Peyer's patch (tissue), 4 donors: ENCODE data around the gene HHATL. TPM values are rescaled to one million over a fixed set of nuclear protein-coding genes. Genes with fewer than 3 reads are reported as not detected.

ENCODE experiments used
- DNase-seq, 3 donors: peaks; one replicate each; pipeline ENCODE4 v3.0.0-alpha.2; 2017 to 2019
- H3K27ac ChIP-seq, 4 donors: fragments of 200-600 bp; sonication (generic); one replicate each; pipeline ENCODE4 v1.5.1; 2016 to 2019
- H3K27me3 ChIP-seq, 2 donors: fragments of 200-600 bp; sonication (generic); one replicate each; pipeline ENCODE4 v1.5.1; 2019
- H3K36me3 ChIP-seq, 3 donors: fragments of 200-600 bp; sonication (generic); one replicate each; pipeline ENCODE4 v1.5.1; 2016 to 2019
- H3K4me1 ChIP-seq, 4 donors: fragments of 200-600 bp; sonication (generic); one replicate each; pipeline ENCODE4 v1.5.1; 2016 to 2019
- H3K4me3 ChIP-seq, 4 donors: fragments of 200-600 bp; sonication (generic); 1 replicate in 3 of 4; 2 replicates in 1 of 4; pipeline ENCODE4 v1.5.1; 2016 to 2019; ENCODE audit warnings: mild to moderate bottlenecking in 1 of 4
- H3K9me3 ChIP-seq, 4 donors: fragments of 200-600 bp; sonication (generic); one replicate each; pipeline ENCODE4 v1.5.1; 2016 to 2019; ENCODE audit warnings: mild to moderate bottlenecking in 1 of 4
- POLR2A ChIP-seq, 2 donors: fragments of 450-650 bp; IDR thresholded peaks; one replicate each; pipeline ENCODE4 v1.5.1; 2017; ENCODE audit warnings: antibody characterized with exemption in 2 of 2, mild to moderate bottlenecking in 2 of 2, moderate library complexity in 2 of 2
- total RNA-seq, 4 donors: library from RNA; depleted of rRNA; stranded (reverse); fragments of >200 nt; gene quantifications; one replicate each; pipeline ENCODE4 v1.1.0, GENCODE V29; 2016
- TF ChIP-seq, protein P1 (sequence below), 6 experiments: fragments of 450-650 bp in 4 of 6; fragments of 200-600 bp in 2 of 6; sonication (generic) in 1 of 6; IDR thresholded peaks; one replicate each; pipeline ENCODE4 v1.5.1; 2017 to 2019; ENCODE audit warnings: antibody characterized with exemption in 6 of 6, mild to moderate bottlenecking in 3 of 6, moderate library complexity in 1 of 6

Gene HHATL
- total RNA-seq, 4 donors from 2014 or later = 3.4 TPM; not detected in 3

DNA sequence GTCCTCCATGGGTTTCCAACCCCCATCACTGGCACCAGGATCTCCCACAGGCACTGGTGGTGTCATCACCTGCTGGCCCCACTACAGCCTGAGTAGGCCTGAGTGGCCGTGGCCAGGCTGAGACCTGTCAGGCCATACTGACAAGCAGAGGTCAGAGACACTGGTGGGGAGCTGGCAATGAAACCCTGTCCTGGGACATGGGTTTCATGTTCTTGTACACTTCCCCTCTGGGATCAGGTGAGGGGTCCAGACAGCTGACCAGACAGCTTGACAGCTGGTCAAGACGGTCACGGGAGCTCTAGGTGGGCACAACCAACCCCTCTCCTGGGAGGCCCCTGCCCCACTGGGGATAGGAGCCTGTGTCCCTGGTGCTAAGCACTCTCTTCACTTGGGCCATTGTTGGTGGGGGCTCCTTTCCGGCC, 36.0 kb downstream of the HHATL start:
- Histone ChIP-seq H3K4me1 (peaks cover 0 to 4% (median 0%) of the 10 kb centered on the region in 4 donors), H3K4me3 (no peak overlapping the region), H3K36me3 (no peaks in the 10 kb centered on the region), H3K27ac (no peak overlapping the region), H3K27me3 (no peaks in the 10 kb centered on the region), H3K9me3 (no peaks in the 10 kb centered on the region)
- TF ChIP-seq, protein P1, sequence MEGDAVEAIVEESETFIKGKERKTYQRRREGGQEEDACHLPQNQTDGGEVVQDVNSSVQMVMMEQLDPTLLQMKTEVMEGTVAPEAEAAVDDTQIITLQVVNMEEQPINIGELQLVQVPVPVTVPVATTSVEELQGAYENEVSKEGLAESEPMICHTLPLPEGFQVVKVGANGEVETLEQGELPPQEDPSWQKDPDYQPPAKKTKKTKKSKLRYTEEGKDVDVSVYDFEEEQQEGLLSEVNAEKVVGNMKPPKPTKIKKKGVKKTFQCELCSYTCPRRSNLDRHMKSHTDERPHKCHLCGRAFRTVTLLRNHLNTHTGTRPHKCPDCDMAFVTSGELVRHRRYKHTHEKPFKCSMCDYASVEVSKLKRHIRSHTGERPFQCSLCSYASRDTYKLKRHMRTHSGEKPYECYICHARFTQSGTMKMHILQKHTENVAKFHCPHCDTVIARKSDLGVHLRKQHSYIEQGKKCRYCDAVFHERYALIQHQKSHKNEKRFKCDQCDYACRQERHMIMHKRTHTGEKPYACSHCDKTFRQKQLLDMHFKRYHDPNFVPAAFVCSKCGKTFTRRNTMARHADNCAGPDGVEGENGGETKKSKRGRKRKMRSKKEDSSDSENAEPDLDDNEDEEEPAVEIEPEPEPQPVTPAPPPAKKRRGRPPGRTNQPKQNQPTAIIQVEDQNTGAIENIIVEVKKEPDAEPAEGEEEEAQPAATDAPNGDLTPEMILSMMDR (IDR thresholded peaks at IDR 0.05) = no peak
- no peak for TF ChIP-seq POLR2A (IDR thresholded peaks at IDR 0.05)
- DNase-seq = peak in 1 of 3 donors; percentile 44

DNA sequence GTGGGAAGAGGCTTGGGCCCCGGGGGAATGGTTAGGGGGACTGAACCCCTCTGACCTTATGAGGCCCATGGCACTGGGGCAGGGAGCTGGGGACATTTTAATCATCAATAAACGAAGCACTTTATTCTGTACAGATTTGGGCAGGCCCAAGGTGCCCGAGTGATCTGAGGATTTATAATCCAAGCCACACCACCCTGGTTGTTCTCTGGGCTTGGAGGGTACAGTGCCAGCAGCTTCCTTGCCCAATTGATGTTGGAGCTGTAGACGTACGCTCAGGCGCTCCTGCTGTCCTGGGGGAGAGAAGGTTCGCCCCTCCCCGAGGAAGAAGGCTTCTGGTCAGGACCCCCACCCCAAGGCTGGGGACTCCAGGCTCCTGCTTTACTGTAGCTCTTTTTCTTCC, 36.6 kb downstream of the HHATL start:
- Histone ChIP-seq H3K4me1 (peaks cover 0 to 4% (median 0%) of the 10 kb centered on the region in 4 donors), H3K4me3 (no peak overlapping the region), H3K36me3 (no peaks in the 10 kb centered on the region), H3K27me3 (no peaks in the 10 kb centered on the region), H3K27ac (no peak overlapping the region), H3K9me3 (no peaks in the 10 kb centered on the region)
- DNase-seq = peak in 2 of 3 donors; percentile 42
- TF ChIP-seq, protein P1 (IDR thresholded peaks at IDR 0.05) = no peak
- TF ChIP-seq POLR2A (IDR thresholded peaks at IDR 0.05) = no peak

DNA sequence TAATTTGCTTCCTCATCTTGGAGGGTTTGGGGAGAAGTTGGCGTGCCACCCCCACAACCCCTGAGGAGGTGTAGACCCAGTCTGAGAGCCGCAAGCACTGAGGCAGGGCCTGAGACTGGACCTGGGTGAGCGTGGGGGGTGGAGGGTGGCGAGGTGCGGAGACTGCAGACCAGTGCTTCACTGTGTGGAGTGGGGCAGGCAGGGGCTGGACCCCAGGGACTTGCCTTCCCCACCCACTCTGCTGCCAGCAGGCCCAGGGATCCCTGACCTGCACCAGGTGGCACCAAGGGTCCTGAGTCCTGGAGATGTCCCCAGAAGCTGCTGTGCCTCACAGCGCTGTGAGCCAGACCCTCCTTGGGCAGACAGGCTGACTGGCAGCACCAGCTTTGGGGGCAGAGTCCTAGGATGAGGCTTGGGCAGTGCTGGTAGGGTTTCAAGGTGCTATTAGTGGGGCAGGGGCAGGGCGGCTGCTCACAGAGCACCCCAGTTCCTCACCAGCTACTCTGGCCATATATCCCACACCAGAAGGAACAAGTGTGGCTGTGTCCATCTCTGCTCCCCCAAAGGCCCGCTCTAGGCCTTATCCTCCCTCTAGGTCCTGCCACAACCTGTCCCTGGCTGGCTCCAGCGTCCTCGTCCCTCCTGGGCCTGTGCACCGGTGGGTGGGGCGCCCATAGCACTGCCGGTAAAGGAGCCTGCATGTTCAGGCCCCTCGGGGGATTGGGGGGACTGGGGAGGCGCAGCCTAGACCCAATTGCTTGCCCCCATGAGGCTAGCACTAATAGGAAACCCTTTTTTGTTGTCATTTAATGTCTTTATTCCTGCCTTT, 37.3 kb downstream of the HHATL start:
- no peak for TF ChIP-seq POLR2A (IDR thresholded peaks at IDR 0.05)
- TF ChIP-seq, protein P1 (IDR thresholded peaks at IDR 0.05) = no peak
- Histone ChIP-seq H3K4me3 (no peak overlapping the region), H3K36me3 (no peaks in the 10 kb centered on the region), H3K9me3 (no peaks in the 10 kb centered on the region), H3K27ac (no peak overlapping the region), H3K4me1 (peaks cover 0 to 4% (median 0%) of the 10 kb centered on the region in 4 donors), H3K27me3 (no peaks in the 10 kb centered on the region)
- peak in 1 of 3 donors; percentile 37 for DNase-seq

DNA sequence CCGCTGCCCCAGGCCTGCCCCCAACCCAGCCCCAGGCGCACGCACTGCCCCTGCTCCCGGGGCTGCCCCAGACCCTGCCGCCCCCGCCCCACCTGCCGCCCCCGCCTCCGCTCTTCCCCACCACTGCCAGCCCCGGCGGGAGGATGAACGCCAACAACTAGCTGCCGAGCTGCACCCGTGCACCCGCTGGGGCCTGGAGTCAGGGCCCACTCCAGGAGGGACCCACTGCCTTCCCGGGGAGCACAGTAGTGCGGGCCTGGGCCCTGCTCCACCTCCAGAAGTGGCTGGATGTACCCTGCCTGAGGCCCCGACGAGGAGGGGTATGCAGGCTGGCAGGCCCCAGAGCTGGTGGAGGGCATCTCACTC, 38.2 kb downstream of the HHATL start:
- Histone ChIP-seq H3K4me3 (peak overlapping the region in 1 of 4 donors; percentile 32), H3K27ac (peak overlapping the region in 1 of 4 donors; percentile 53), H3K36me3 (no peaks in the 10 kb centered on the region), H3K4me1 (peaks cover 0 to 4% (median 0%) of the 10 kb centered on the region in 4 donors), H3K9me3 (no peaks in the 10 kb centered on the region), H3K27me3 (no peaks in the 10 kb centered on the region)
- peak in 1 of 3 donors; percentile 43 for DNase-seq
- no peak for TF ChIP-seq POLR2A (IDR thresholded peaks at IDR 0.05)
- TF ChIP-seq, protein P1 (IDR thresholded peaks at IDR 0.05) = no peak

DNA sequence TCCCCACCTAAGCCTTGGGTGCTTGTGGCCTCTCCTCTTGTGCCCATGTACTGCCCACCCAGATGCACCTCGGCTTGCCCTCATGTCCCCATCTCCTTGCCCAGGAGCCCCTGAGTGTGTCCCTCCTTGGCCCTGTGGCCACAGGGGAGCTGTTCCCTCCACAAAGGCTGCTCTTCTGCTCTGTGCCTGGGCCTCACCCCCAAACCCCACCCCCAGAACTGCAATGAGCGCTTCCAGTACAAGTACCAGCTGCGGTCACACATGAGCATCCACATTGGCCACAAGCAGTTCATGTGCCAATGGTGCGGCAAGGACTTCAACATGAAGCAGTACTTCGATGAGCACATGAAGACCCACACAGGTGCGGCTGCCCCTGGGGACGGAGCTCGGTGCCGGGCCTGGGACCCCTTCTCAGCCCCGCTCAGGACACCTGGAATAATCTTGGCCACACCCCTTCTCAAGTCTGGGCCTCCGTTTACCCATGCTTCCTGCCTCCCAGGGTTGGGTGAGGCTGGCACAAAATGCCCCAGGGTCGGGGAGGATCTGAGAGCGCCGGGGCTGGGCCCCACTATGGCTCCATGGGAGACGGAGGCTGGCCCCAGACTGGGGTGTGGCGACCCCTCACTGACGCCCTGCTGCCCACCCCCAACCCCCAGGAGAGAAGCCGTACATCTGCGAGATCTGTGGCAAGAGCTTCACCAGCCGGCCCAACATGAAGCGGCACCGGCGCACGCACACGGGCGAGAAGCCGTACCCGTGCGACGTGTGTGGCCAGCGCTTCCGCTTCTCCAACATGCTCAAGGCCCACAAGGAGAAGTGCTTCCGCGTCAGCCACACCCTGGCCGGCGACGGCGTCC, 38.8 kb downstream of the HHATL start:
- no peaks in the 10 kb centered on the region for H3K27me3 ChIP-seq
- TF ChIP-seq, protein P1 (IDR thresholded peaks at IDR 0.05) = no peak
- TF ChIP-seq POLR2A (IDR thresholded peaks at IDR 0.05) = no peak

More for the DNA sequence above, 38.8 kb downstream of the HHATL start:
- peak in 2 of 3 donors; percentile 65 to 73 for DNase-seq
- Histone ChIP-seq H3K9me3 (no peaks in the 10 kb centered on the region), H3K36me3 (no peaks in the 10 kb centered on the region), H3K4me1 (peaks cover 0 to 4% (median 0%) of the 10 kb centered on the region in 4 donors), H3K27ac (peak overlapping the region in 1 of 4 donors; percentile 53), H3K4me3 (peak overlapping the region in 1 of 4 donors; percentile 32)
